Liver (tissue), 9 donors: Measurements from ENCODE around the gene AQR. TPM values are rescaled to one million over a fixed set of nuclear protein-coding genes. Genes with fewer than 3 reads are reported as not detected.

ENCODE experiments used
- DNase-seq: peaks from one replicate; pipeline ENCODE4 v3.0.0-alpha.2; 2017; ENCODE audit warnings: low spot score
- H3K27ac ChIP-seq, 2 donors: one replicate each; pipeline ENCODE4 v1.7.0; 2013; ENCODE audit warnings: inconsistent platforms in 2 of 2, low read length in 2 of 2, control low read depth in 1 of 2, low read depth in 1 of 2, mild to moderate bottlenecking in 1 of 2
- H3K27me3 ChIP-seq, 4 donors: one replicate each; pipeline versions ENCODE4 v1.6.1 to v1.7.0; 2013; ENCODE audit warnings: low read length in 3 of 4, inconsistent platforms in 1 of 4, mild to moderate bottlenecking in 1 of 4, moderate library complexity in 1 of 4; ENCODE audit not compliant: control insufficient read depth in 4 of 4, insufficient read depth in 4 of 4
- H3K36me3 ChIP-seq, 4 donors: one replicate each; pipeline versions ENCODE4 v1.6.1 to v1.7.0; 2013; ENCODE audit warnings: low read length in 3 of 4, mild to moderate bottlenecking in 3 of 4, low read depth in 1 of 4, moderate library complexity in 1 of 4; ENCODE audit not compliant: control insufficient read depth in 4 of 4, insufficient read depth in 3 of 4
- H3K4me1 ChIP-seq, 4 donors: one replicate each; pipeline versions ENCODE4 v1.6.1 to v1.7.0; 2013; ENCODE audit warnings: low read length in 3 of 4, mild to moderate bottlenecking in 3 of 4, moderate library complexity in 1 of 4; ENCODE audit not compliant: control insufficient read depth in 4 of 4, insufficient read depth in 4 of 4
- H3K4me3 ChIP-seq, 3 donors: one replicate each; pipeline versions ENCODE4 v1.6.1 to v1.7.0; 2013; ENCODE audit warnings: low read length in 3 of 3, control low read depth in 1 of 3, low read depth in 1 of 3, mild to moderate bottlenecking in 1 of 3
- H3K9ac ChIP-seq, 2 donors: one replicate each; pipeline ENCODE4 v1.7.0; 2013; ENCODE audit warnings: low read length in 2 of 2, mild to moderate bottlenecking in 2 of 2, moderate library complexity in 2 of 2, control low read depth in 1 of 2, low read depth in 1 of 2
- H3K9me3 ChIP-seq, 4 donors: one replicate each; pipeline versions ENCODE4 v1.6.1 to v1.7.0; 2013; ENCODE audit warnings: low read length in 3 of 4; ENCODE audit not compliant: control insufficient read depth in 4 of 4
- ATF3 ChIP-seq: IDR thresholded peaks from 2 replicates; pipeline ENCODE4 v1.6.1; 2016; ENCODE audit warnings: antibody characterized with exemption
- CTCF ChIP-seq: fragments of 150-350 bp; IDR thresholded peaks from 2 replicates; pipeline ENCODE4 v1.5.1; 2017; ENCODE audit warnings: improper control_type of control experiment, low read depth, low read length; ENCODE audit not compliant: missing input control
- EGR1 ChIP-seq, 2 donors: IDR thresholded peaks; 2 replicates each; pipeline ENCODE4 v1.6.1; 2016 to 2018; ENCODE audit warnings: antibody characterized with exemption in 2 of 2, low read depth in 2 of 2
- FOXA1 ChIP-seq: IDR thresholded peaks from 2 replicates; pipeline ENCODE4 v1.6.1; 2016; ENCODE audit warnings: antibody characterized with exemption
- FOXA2 ChIP-seq: IDR thresholded peaks from 2 replicates; pipeline ENCODE4 v1.6.1; 2016; ENCODE audit warnings: antibody characterized with exemption
- RAD21 ChIP-seq, 2 donors: IDR thresholded peaks; 2 replicates each; pipeline ENCODE4 v1.6.1; 2016; ENCODE audit warnings: antibody characterized with exemption in 2 of 2, mild to moderate bottlenecking in 2 of 2
- RXRA ChIP-seq, 2 donors: IDR thresholded peaks; 2 replicates each; pipeline ENCODE4 v1.6.1; 2017 to 2018; ENCODE audit warnings: antibody characterized with exemption in 2 of 2, mild to moderate bottlenecking in 1 of 2
- SP1 ChIP-seq: IDR thresholded peaks from 2 replicates; pipeline ENCODE4 v1.6.1; 2018; ENCODE audit warnings: antibody characterized with exemption, mild to moderate bottlenecking
- TAF1 ChIP-seq: conservative IDR thresholded peaks from 2 replicates; pipeline ENCODE4 v1.6.1; 2016; ENCODE audit warnings: antibody characterized with exemption, mild to moderate bottlenecking
- YY1 ChIP-seq: IDR thresholded peaks from 2 replicates; pipeline ENCODE4 v1.6.1; 2016; ENCODE audit warnings: antibody characterized with exemption, mild to moderate bottlenecking
- WGBS: extraction: QIAGEN DNeasy Blood & Tissue Kit; methylation state at CpG from one replicate; pipeline ENCODE4 v1.1.7; 2013; 5-methylcytosine and 5-hydroxymethylcytosine counted together
- polyA plus RNA-seq, 2 donors: library from polyadenylated mRNA; stranded (reverse) in 1 of 2; unstranded in 1 of 2; fragments of 200-250 nt in 1 of 2; fragments of >200 nt in 1 of 2; fragmentation: Nextera tagmentation in 1 of 2; extraction: Ambion mirVana in 1 of 2; gene quantifications; one replicate each; pipeline versions ENCODE4 v1.2.1 to v1.2.3, GENCODE V29; 2013 to 2015
- total RNA-seq, 2 donors: library from RNA; depleted of rRNA; stranded (reverse); fragments of >200 nt; gene quantifications; one replicate each; pipeline ENCODE4 v1.2.3, GENCODE V29; 2014
- TF ChIP-seq, protein P1 (sequence below): IDR thresholded peaks from 2 replicates; pipeline ENCODE4 v1.6.1; 2016; ENCODE audit warnings: antibody characterized with exemption, mild to moderate bottlenecking
- TF ChIP-seq, protein P2 (sequence below): IDR thresholded peaks from 2 replicates; pipeline ENCODE4 v1.6.1; 2016; ENCODE audit warnings: antibody characterized with exemption
- TF ChIP-seq, protein P3 (sequence below): IDR thresholded peaks from 2 replicates; pipeline ENCODE4 v1.6.1; 2016; ENCODE audit warnings: antibody characterized with exemption
- donor health status: healthy.
- donor health status: healthy.
- donor health status: healthy.
- donor health status: healthy.
- donor health status: healthy.

AQR gene
- total and polyA plus RNA-seq, 4 donors, result 3.4 to 14.3 (median 8.7) TPM

DNA sequence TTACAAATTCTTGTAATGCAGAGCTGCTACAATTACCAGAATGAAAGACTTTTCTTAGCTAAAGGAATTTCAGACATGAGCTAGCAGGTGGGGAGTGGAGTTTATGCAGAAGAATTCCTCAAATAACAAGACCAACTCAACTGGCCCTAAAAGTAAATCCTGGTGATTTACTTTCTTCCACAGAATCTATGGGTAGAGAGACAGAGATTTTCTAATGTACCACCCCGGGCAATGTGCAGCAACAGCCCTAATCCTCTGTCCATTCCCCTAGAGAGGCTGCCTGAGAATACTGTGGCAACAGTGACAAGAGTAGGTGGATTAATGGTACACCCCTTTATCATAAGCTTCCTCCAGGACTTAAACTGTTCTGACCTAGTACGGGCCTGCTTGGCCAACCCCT, 55.2 kb downstream of the AQR start:
- Histone ChIP-seq H3K27ac (no peak overlapping the region), H3K9ac (no peak overlapping the region), H3K9me3 (no peaks in the 10 kb centered on the region), H3K27me3 (no peaks in the 10 kb centered on the region), H3K4me3 (no peak overlapping the region), H3K36me3 (peaks cover 8 to 64% (median 43%) of the 10 kb centered on the region in 4 donors), H3K4me1 (no peaks in the 10 kb centered on the region)
- TF ChIP-seq CTCF (no peak), TAF1 (no peak), FOXA2 (no peak), RXRA (IDR thresholded peaks at IDR 0.05) (no peak), YY1 (no peak), EGR1 (IDR thresholded peaks at IDR 0.05; ENCODE audit: low read depth in 2 of 2) (no peak), ATF3 (no peak), SP1 (no peak), RAD21 (IDR thresholded peaks at IDR 0.05) (no peak)
- TF ChIP-seq, protein P1, sequence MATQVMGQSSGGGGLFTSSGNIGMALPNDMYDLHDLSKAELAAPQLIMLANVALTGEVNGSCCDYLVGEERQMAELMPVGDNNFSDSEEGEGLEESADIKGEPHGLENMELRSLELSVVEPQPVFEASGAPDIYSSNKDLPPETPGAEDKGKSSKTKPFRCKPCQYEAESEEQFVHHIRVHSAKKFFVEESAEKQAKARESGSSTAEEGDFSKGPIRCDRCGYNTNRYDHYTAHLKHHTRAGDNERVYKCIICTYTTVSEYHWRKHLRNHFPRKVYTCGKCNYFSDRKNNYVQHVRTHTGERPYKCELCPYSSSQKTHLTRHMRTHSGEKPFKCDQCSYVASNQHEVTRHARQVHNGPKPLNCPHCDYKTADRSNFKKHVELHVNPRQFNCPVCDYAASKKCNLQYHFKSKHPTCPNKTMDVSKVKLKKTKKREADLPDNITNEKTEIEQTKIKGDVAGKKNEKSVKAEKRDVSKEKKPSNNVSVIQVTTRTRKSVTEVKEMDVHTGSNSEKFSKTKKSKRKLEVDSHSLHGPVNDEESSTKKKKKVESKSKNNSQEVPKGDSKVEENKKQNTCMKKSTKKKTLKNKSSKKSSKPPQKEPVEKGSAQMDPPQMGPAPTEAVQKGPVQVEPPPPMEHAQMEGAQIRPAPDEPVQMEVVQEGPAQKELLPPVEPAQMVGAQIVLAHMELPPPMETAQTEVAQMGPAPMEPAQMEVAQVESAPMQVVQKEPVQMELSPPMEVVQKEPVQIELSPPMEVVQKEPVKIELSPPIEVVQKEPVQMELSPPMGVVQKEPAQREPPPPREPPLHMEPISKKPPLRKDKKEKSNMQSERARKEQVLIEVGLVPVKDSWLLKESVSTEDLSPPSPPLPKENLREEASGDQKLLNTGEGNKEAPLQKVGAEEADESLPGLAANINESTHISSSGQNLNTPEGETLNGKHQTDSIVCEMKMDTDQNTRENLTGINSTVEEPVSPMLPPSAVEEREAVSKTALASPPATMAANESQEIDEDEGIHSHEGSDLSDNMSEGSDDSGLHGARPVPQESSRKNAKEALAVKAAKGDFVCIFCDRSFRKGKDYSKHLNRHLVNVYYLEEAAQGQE, result no peak
- TF ChIP-seq, protein P2, sequence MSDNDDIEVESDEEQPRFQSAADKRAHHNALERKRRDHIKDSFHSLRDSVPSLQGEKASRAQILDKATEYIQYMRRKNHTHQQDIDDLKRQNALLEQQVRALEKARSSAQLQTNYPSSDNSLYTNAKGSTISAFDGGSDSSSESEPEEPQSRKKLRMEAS, result no peak
- WGBS, result 99% methylated on average over 2 of the region's 2 CpGs
- no peak for DNase-seq

- no peak for DNase-seq
- WGBS, result 98% methylated on average over 1 of the region's 1 CpG
- TF ChIP-seq RXRA (IDR thresholded peaks at IDR 0.05) (no peak), TAF1 (no peak), SP1 (no peak), FOXA1 (no peak), FOXA2 (no peak), RAD21 (IDR thresholded peaks at IDR 0.05) (no peak)
- TF ChIP-seq, protein P3, sequence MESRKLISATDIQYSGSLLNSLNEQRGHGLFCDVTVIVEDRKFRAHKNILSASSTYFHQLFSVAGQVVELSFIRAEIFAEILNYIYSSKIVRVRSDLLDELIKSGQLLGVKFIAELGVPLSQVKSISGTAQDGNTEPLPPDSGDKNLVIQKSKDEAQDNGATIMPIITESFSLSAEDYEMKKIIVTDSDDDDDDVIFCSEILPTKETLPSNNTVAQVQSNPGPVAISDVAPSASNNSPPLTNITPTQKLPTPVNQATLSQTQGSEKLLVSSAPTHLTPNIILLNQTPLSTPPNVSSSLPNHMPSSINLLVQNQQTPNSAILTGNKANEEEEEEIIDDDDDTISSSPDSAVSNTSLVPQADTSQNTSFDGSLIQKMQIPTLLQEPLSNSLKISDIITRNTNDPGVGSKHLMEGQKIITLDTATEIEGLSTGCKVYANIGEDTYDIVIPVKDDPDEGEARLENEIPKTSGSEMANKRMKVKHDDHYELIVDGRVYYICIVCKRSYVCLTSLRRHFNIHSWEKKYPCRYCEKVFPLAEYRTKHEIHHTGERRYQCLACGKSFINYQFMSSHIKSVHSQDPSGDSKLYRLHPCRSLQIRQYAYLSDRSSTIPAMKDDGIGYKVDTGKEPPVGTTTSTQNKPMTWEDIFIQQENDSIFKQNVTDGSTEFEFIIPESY, result no peak
- Histone ChIP-seq H3K9me3 (no peaks in the 10 kb centered on the region), H3K4me3 (no peak overlapping the region), H3K27me3 (no peaks in the 10 kb centered on the region), H3K9ac (no peak overlapping the region), H3K4me1 (no peaks in the 10 kb centered on the region), H3K27ac (no peak overlapping the region), H3K36me3 (peaks cover 5 to 56% (median 32%) of the 10 kb centered on the region in 4 donors)
Measured at GRCh38 chr15:34905047-34905446, 64.5 kb downstream of the AQR start.
